GM18499 (cell line): ENCODE results near the gene B4GALNT3.
"Not testable (repeated sequence)": the region's sequence is repeated elsewhere in the genome, so short reads cannot be mapped to it uniquely, and the experiment has no call there.

ENCODE experiments used
- ATAC-seq: cut with Tn5 transposase; IDR thresholded peaks from one replicate; pipeline ENCODE4 v1.9.1; 2021; ENCODE audit warnings: moderate number of reproducible peaks; ENCODE audit not compliant: insufficient read depth, unreplicated experiment

Gene B4GALNT3

DNA sequence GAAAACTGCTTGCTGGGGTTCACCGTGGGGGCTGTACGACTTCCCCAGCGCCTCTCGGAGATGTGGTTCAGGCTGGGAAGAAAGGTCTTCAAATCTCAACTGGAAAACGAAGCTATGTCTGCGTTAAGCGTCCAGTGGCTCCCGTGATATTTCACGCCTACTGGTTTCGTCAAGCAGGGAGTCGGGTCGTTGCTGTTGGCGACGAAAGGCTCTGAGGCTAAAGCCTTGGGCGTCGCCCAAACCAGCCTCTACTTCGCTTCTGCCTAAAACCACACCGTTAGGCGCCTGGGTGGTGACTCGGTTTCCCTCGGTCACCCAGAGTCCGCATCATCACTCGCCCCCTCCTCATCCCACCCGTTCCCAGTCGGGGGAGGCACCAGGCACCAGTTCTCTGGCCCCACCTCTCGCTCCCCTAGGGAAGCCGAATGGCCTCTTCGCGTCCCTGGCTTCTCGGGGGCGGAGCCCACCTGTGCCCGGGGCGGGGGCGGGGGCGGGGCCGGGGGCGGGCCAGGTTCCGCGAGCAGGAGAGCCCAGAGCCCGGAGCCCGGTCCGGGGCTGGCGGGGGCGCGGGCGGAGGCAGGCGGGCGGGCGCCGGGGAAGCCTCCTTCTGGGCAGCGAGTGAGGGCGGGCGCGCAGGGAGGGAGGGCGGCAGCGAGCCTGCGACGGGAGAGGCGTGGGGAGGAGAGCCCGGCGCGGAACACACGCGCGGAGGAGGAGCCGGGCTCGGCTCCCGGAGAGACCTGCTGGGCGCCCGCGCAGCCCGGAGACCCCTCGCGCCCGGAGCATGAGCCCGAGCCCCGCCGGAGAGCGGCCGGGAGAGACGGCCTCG, at the start of gene B4GALNT3:
TSS of gene B4GALNT3 (plus strand) at position 510 of the 829 bp plus-strand sequence. CDS start 438 bp downstream, outside the sequence.
- no peak for ATAC-seq

DNA sequence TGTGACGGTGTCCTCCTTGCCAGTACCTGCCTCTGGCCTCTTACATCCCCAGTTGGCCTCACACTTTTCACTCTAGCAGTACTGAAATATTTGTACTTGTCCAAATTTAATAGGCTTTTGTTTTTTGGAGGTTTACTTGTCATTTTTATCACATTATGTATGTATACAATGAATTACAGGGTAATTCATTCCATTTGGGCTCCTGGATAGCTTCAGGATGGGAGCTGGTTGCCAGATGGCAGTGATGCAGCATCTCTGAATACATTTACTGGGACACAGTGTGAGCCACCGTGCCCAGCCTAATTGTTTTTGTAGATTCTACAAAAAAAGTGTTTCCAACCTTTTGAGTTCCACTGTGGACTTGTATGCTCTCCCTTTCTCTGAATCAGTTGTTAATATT, 44.9 kb upstream of the B4GALNT3 start:
- ATAC-seq: no peak

DNA sequence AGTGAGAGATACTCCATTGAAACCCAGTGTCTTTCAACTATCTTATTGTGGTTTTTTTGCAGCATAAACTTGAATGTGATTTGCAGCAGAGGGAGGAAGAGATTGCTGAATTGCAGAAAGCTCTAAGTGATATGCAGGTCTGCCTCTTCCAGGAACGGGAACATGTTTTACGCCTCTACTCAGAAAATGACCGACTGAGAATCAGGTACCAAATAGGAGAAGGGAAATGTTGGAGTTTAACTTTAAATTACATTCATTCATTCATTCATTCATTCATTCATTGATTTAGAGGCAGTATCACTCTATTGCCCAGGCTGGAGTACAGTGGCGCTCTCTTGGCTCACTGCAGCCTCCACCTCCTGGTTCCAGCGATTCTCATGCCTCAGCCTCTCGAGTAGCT, 41.3 kb upstream of the B4GALNT3 start:
- ATAC-seq: no peak

DNA sequence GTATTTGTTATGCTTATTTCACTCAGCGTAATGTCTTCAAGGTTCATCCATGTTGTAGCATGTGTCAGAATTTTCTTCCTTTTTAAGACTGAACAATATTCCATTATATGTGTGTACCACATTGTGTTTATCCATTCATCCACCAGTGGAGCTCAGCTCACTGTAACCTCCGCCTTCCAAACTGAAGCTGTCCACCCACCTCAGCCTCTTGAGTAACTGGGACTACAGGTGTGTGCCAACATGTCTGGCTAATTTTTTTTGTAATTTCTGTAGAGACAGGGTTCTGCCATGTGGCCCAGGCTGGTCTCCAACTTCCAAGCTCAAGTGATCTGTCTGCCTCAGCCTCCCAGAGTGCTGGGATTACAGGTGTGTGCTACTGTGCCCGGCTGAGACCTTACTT, 37.2 kb upstream of the B4GALNT3 start:
- no peak for ATAC-seq

DNA sequence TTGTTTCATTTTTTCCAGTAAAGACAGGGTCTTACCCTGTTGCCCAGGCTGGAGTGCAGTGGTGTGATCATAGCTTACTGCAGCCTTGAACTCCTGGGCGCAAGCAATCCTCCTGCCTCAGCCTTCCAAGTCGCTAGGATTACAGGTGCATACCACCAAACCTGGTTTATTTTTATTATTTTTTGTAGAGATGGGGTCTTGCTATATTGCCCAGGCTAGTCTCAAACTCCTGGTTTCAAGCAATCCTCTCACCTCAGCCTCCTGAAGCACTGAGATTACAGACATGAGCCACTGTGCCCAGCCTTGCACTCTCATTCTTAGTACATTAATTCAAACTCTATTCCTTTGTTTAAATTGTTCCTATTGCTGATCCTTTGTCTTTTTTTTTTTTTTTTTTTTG, 24.0 kb upstream of the B4GALNT3 start:
- not testable (repeated sequence) for ATAC-seq

DNA sequence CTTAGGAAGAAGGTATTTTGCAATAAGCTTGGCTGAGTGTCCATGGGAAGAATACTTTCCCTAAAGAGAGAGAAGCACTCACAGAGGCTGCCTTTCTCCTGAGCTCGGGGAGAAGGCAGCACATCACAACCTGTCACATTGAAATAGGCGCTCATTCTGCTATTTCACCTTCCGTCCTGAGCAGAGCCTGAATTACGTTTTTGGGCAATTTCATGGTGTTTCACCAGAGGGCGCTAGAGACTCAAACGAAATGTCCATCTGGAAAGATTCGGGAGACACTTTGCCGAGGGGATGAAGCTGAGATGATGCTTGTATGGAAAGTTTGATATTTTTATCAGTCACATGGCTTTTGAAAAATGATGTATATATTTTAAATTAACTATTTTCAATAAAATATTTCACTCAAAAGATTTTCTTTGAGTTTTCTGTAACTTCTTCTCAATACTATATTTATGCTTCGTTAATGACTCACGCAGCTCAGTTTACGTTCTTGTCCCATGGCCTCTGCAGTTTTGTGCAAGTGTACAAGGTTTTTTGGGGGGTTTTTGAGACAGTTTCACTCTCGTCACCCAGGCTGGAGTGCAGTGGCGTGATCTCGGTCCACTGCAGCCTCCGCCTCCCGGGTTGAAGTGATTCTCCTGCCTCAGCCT, 17.4 kb upstream of the B4GALNT3 start:
- ATAC-seq: no peak

DNA sequence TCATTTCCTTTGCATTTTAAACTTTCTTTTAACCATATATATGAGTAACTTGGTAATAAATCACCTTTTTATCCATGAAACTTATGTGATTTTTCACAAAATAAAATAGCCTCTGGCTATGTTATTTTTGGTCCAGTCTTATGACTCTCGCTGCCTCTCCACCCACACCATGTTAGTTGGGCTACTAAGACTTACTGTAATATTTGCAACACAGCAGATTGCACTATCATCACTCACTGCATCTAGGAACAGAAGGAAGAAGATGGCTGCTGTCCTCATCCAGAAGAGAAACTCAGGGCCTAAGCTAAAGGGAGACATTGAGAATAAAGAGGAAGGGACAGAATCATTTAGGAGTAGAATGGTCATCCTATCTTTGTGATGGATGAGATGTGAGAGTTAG, 12.6 kb upstream of the B4GALNT3 start:
- ATAC-seq: no peak

DNA sequence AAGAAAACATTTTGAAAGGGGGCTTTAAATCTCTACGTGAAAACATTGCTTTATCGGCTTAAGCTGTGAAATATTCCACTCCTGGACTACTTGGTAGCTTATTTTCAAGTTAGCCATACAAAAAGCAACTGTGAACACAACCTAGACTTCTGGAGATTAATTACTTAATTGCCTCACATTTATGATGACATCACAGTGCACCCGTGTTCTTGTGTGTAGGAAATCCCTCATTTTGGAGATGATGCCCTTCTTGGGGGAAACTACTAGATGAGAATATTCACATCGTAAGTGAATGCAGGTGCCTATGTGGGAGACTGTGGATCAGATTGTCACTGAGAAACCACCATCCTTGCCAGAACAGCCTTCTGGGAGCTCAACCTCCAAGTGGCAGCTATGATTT, 10.5 kb upstream of the B4GALNT3 start:
- no peak for ATAC-seq

DNA sequence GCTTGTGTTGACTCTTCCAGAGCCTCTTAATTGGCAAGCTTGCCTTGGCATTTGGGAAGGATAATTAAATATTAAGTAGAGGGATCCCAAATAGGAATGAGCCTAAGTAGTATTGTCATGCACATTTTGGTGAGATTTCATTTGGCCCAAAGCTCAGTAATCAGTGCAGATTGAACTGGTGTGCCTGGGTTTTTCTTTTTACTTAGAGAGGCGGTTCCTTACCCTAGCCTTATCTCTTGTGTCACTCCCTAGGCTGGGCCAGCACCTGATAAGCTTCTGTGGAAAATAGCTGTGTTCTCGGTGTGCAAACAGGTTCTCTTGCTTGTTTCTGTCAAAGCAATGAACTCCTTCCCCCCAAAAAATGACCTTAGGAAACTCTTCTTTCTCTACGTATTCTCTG, 9.3 kb upstream of the B4GALNT3 start:
- no peak for ATAC-seq

DNA sequence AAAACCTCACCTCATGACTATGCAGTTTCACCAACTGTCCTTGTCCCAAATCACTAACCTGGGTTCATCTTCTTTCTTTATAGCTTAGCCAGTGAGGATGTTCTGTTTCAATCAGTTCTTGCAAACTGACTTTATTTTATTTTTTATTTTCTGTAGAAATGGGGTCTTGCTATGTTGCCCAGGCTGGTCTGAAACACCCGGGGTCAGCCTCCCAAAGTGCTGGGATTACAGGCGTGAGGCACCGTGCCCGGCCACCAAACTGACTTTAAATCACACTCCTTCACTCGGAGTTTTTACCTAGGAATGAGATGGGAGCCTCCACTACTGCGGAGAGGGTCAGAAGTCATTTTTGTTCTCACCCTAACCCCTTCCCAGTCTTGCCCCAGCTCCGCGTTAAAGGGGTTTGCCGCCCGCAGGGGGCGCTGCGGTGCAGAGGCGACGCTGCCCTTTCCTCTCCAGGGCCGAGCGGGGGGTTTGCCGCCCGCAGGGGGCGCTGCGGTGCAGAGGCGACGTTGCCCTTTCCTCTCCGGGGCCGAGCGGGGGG, 7.0 kb upstream of the B4GALNT3 start:
- ATAC-seq: no peak

DNA sequence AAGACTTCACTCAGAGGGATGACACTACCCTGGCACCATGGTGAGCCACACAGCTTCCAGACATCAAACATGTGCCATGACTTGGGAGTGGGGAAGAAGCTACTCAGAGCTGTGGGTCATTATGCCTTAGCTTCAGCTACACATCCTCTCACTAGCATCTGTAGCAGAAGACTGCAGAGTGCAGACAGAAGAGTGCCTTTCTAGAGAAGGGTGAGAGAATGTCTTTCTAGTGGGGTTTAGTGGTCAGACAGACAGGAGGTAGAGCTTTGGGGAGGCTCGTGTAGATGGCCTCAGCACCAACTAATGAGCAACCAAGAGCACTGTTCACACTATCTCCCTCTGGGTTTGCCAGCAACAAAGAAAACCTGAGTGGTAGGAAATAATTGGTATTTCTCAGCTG, 4.9 kb upstream of the B4GALNT3 start:
- no peak for ATAC-seq

DNA sequence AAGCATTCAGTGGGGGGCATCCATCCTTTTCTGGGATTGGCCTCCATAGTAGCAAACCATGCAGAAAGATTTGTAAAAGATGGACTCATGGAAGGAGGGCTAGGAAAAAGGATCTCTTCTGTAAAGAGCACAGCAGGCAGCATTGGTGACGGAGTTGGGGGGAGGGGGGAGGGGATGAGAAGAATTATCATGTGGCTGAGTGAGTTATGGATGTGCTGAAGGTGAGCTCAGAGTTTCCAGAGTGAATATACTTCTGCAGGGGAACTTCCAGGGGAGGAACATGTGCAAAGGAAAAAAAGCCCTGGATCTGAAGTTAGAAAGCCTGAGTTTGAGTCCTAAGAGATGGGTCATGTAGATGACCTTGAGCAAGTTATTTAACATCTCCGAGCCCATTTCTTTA, 3.9 kb upstream of the B4GALNT3 start:
- ATAC-seq: no peak

DNA sequence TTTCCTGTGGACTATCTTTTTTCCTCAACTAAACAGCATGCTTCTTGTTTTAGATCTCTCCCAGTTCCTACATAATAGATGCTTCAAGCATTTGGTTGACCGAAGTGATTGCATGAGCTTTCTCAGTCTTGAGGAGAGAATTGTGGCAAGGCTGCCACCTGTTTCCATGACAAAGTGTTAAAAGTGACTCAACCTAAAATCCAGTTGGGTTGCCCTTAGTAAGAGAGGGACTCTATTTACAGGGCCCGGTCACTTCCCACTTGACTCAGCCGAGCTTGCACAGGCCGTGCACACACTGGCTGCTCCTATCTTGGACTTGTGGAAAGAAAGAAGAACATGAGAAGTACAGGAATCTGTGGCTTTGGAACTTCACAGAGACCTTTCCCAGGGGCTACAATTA, 2.1 kb upstream of the B4GALNT3 start:
- no peak for ATAC-seq

DNA sequence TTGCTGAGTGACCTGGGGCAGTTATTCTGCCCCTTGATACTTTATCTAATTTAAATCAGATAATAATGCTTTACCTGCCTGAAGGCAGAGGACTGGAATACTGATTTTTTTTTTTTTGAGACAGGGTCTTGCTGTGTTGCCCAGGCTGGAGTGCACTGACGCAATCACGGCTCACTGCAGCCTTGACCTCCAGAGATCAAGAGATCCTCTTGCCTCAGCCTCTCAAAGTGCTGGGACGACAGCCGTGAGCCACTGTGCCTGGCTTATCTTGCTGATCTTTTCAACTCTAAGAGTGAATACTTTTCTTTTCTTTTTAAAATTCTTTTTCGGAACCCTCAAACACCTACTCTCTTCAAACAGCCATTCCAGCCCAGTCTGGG, 699 bp upstream of the B4GALNT3 start:
- no peak for ATAC-seq

DNA sequence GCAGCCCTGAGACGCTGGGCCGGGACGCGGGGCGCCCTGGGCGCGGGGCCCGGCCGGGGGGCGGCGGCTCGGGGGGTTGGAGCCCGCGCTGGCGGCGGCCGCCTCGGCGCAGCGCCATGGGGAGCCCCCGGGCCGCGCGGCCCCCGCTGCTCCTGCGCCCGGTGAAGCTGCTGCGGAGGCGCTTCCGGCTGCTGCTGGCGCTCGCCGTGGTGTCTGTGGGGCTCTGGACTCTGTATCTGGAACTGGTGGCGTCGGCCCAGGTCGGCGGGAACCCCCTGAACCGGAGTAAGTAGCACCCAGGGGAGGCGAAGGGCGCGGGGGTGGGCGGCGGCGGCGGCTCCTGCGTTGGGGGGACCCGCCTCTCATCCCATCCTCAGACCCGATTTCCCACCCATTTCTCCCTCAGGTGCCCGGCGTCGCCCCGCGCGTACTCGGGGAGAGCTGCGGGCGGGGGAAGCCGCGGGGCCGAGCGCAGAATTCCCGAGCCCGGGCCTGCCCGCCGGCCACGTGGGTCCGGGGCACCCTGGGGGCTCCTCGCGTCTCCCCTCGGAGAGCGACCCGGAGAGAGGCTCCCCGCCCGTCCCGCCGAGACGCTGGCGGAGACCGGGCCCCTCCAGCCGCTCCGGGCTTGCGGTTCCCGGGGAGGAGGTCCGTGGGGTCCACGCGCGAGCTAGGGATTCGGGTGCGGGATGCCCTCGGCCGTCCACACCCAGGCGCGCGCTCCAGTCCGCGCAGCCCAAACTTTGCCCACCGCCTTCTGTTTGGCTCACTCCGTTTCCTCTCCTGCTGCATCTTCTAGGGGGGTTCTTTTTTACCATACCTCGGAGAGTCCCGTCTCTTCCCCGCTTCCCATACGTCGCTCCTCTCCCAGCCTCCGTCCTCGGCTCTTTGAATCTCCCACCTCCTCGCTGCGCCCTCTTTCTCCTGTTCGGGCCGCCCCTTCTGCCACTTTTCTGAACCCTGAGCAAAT, 807 bp downstream of the B4GALNT3 start:
- ATAC-seq: no peak

DNA sequence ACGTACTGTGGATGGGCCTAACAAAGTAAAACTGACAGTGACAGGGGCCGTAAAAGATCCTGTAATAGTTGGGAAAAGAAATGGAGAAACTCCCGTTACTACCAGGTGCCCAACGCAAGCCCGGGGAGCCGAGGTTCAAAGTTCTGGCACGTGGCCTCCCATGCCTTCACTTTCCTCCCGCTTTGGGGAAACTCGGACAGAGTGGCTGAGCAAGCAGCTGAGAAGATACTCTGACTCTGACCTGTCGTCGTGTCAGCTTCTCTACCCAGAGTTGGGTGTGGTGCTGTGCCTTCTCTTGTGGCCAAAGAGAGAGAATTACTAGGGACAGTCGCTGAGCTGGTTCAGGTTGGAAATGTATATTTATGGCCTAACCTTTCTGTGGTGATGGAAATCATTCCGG, 1.7 kb downstream of the B4GALNT3 start:
- no peak for ATAC-seq

DNA sequence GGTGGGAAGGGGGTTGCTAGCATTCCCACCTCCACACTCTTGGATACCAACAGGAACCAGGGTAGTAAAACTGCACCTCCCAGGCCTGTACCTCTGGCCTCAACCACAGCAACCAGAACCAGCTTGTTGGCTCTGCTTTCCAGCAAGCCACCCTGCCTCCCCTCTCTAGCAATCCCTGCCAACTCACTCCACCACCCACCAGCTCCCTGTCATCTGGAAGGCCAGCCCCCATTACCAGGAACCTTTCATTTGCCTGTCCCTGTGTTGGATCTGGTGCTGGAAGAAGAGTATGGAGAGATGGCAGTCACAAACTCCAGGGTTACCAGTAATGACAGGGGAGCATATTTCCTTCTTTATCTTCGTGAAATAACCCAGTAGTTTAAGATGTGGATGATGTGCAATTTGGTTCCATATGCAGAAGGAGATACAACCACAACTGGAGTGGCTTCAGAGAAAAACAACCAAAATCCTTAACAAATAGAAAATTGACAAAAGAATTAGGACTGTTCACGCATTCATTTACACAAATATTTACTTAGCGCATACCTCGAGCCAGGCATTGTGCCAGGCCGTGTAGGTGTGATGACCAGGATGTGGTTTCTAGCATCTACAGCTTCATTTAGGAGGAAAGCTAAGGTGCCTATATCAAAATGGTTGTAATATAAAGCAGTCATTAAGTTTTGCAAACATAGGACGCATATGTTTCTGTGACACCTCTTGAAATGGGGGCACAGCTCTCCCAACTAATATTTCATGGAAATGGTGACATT, 3.4 kb downstream of the B4GALNT3 start:
- no peak for ATAC-seq

DNA sequence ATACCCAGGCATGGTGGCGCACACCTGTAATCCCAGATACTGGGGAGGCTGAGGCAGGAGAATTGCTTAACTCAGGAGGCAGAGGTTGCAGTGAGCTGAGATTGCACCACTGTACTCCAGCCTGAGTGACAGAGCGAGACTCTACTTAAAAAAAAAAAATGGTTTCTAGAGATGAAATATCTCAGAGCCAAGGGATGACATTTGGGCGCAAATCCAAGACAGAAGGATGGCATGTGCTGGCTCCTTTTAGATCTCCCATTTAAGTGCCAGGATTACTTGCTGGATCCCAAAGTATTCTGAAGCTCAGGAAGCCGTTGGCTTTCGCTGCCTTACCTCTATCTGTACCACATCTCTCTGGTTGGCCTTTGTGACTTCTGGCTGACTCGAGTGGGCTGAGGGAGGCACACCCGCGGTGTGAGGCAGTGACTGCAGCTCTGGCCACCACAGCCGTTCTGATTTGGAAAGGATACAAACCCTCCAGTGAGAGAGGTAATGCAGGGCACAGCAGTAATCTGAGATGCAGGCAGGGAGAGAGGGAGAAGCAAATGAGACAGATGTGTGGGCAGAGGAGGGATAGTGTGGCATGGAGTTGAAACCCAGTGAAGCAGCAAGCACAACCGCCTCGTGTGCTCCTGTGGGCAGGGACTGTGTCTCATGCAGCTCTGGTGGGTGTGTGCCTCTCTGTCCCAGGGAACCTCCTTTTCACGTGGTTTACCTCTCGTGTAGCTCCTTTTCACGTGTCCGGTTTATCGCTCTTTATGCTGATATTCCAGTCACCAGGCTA, 4.9 kb downstream of the B4GALNT3 start:
- ATAC-seq: no peak

DNA sequence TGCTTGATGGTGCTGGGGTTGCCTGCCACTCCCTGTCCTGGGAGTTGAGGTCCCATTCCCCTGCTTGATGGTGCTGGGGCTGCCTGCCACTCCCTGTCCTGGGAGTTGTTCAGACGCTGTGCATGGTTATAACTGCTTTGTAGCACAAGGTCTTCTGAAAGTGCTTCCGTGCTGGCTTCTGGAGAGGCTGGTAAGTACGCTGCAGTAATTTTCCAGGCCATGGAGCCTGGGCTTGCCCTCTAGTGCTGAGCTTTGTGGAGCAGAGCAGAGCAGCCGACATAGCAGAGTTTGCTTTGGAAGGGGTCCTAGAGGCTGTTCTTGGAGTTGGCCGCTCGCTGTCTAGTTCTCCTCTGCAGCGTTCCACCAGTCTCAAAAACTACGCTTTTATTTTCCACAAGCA, 6.3 kb downstream of the B4GALNT3 start:
- no peak for ATAC-seq
